ENCODE results near the gene LBR.

Gene LBR

DNA sequence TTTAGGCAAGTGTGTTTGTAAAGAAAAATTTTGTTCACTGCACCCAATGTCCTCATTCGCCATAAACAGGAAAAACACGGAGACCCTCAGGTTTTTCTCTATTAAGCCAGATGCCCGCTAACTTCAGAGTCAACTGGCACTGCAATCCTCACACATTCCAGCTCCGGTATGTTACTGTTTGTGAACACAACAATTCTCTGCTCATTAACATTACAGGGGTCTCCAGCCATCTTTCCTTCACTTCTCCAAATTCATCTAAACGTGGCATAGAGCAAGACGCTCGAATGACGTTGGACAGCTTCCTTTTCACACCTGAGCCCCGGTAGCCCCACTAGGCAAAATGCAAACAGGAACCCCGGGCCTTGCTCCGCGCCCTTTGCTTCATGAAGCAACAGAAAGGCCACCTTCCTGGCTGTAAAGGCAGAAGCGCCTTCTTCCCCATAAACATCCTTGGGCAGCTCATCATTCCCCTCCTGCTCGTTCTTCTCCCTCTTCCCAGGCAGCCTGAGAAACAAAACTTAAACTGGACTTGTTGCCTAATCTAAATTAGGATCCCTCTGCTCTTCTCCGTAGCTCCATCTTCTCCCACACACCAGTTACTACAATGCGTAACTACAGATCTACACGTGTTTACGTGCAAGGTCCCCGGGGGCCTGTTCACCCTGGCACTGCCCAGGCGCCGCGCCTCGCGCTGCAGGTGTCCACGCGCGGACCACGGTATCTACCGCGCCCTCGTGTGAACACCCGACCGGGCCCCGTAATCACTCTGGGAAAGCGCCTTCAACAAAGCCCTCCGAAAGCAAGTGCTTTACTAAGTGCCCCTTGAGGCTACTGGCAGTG is 1.2 kb downstream of the LBR start:
- Histone ChIP-seq H3K27ac (ENCODE audit: low read length) (peak overlapping the region; percentile 100), H3K79me2 (ENCODE audit: insufficient read depth, low read length) (peaks cover 68% of the 10 kb centered on the region), H3K9me3 (ENCODE audit: insufficient read depth, low read length, severe bottlenecking) (no peaks in the 10 kb centered on the region), H3K36me3 (ENCODE audit: insufficient read depth, low read length) (peaks cover 38% of the 10 kb centered on the region), H2AFZ (ENCODE audit: low read depth, low read length) (peak overlapping the region; percentile 65), H3K9ac (ENCODE audit: low read depth, low read length) (peak overlapping the region; percentile 99), H3K4me3 (ENCODE audit: low read depth in 1 of 2, low read length in 2 of 2) (peak overlapping the region; percentile 88 to 94), H3K27me3 (ENCODE audit: insufficient read depth, low read length, poor library complexity) (no peaks in the 10 kb centered on the region), H3K4me2 (ENCODE audit: insufficient read depth, low read length) (peak overlapping the region; percentile 84), H4K20me1 (ENCODE audit: insufficient read depth, low read length) (peaks cover 56% of the 10 kb centered on the region), H3K4me1 (ENCODE audit: insufficient read depth, low read length) (peaks cover 43% of the 10 kb centered on the region)
- TF ChIP-seq, protein P1, sequence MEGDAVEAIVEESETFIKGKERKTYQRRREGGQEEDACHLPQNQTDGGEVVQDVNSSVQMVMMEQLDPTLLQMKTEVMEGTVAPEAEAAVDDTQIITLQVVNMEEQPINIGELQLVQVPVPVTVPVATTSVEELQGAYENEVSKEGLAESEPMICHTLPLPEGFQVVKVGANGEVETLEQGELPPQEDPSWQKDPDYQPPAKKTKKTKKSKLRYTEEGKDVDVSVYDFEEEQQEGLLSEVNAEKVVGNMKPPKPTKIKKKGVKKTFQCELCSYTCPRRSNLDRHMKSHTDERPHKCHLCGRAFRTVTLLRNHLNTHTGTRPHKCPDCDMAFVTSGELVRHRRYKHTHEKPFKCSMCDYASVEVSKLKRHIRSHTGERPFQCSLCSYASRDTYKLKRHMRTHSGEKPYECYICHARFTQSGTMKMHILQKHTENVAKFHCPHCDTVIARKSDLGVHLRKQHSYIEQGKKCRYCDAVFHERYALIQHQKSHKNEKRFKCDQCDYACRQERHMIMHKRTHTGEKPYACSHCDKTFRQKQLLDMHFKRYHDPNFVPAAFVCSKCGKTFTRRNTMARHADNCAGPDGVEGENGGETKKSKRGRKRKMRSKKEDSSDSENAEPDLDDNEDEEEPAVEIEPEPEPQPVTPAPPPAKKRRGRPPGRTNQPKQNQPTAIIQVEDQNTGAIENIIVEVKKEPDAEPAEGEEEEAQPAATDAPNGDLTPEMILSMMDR (IDR thresholded peaks at IDR 0.05; ENCODE audit: borderline replicate concordance, extremely low read depth, low read length, poor library complexity, severe bottlenecking): no peak
- no peak for TF ChIP-seq EZH2 (IDR thresholded peaks at IDR 0.05; ENCODE audit: borderline replicate concordance, low read depth, low read length, severe bottlenecking)
- DNase-seq: peak; percentile 39
- peak; percentile 12 for ATAC-seq (ENCODE audit: insufficient read depth, low read depth)

DNA sequence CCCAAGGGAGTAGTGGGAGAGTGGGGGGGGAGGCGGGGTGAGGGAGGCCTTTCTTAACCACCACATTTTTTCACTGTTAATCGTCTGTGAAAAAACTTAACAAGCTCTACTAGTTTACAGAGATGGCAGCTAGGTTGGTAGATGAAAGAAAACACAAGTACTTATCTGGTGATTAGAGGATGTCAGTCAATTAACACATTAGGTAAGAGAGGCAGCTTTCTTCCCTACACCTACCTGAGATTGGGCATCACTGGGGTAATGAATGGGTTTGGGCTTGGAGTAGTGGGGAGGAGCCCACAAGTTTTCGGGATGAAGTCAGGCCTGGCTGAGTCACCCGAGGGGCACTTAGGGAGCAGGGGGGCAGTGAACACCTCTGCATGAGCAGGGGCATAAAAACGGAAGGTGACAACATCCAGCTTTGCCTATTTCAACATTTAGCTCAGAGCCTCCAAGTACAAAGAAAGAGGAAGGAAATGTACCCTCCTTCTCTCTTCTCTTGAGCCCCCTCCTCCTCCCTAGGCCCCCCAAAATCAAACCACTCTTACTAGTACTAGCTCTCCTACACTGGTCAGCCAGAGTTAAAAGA is 2.5 kb downstream of the LBR start:
- peak overlapping the region; percentile 88 to 94; a peak in 3 of 4 replicates for H3K4me3 ChIP-seq (ENCODE audit: low read depth in 1 of 2, low read length in 2 of 2)
- ATAC-seq (ENCODE audit: insufficient read depth, low read depth): no peak
- peaks cover 80% of the 10 kb centered on the region for H3K79me2 ChIP-seq (ENCODE audit: insufficient read depth, low read length)
- H3K27me3 ChIP-seq (ENCODE audit: insufficient read depth, low read length, poor library complexity): no peaks in the 10 kb centered on the region
- H2AFZ ChIP-seq (ENCODE audit: low read depth, low read length): no peak overlapping the region
- peaks cover 49% of the 10 kb centered on the region for H3K36me3 ChIP-seq (ENCODE audit: insufficient read depth, low read length)
- H3K4me1 ChIP-seq (ENCODE audit: insufficient read depth, low read length): peaks cover 43% of the 10 kb centered on the region
- H3K27ac ChIP-seq (ENCODE audit: low read length): peak overlapping the region; percentile 100; the same call in 1 of the 2 replicates
- peaks cover 67% of the 10 kb centered on the region for H4K20me1 ChIP-seq (ENCODE audit: insufficient read depth, low read length)
- no peak for DNase-seq
- TF ChIP-seq, protein P1 (IDR thresholded peaks at IDR 0.05; ENCODE audit: borderline replicate concordance, extremely low read depth, low read length, poor library complexity, severe bottlenecking): no peak
- TF ChIP-seq EZH2 (IDR thresholded peaks at IDR 0.05; ENCODE audit: borderline replicate concordance, low read depth, low read length, severe bottlenecking): no peak
- peak overlapping the region; percentile 84 for H3K4me2 ChIP-seq (ENCODE audit: insufficient read depth, low read length)
- peak overlapping the region; percentile 99 for H3K9ac ChIP-seq (ENCODE audit: low read depth, low read length)
- no peaks in the 10 kb centered on the region for H3K9me3 ChIP-seq (ENCODE audit: insufficient read depth, low read length, severe bottlenecking)

DNA sequence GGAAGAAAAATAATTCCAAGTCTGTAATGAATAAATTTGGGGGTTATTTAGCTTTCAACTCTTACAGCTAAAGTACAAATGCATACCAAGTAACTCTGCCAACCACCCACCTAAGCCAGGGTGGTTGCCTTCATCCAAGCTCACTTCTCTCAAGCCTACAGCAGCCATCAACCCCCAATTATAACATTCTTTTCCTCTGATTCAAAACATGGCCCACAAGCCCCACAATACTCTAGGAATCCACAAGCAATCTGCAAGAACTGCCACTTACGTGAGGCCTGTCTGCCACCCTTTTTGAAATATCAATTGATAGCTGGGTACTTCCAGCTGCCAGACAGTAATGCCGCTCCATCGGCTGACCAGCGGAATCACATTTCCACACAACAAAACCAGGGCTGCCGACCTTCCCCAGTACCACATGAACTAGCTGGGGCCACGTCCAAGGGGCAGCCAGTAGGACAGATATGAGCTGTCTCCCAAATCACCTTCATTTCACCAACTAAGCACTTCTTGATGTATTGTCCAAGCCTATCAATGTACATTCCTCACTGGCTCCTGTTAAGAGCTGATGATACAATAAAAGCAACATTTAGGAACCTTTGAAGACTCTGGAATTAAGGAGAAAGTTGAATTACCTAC is 3.2 kb downstream of the LBR start:
- H3K27ac ChIP-seq (ENCODE audit: low read length): peak overlapping the region; percentile 100; the same call in 1 of the 2 replicates
- TF ChIP-seq, protein P1 (IDR thresholded peaks at IDR 0.05; ENCODE audit: borderline replicate concordance, extremely low read depth, low read length, poor library complexity, severe bottlenecking): no peak
- no peak for TF ChIP-seq EZH2 (IDR thresholded peaks at IDR 0.05; ENCODE audit: borderline replicate concordance, low read depth, low read length, severe bottlenecking)
- peak overlapping the region; percentile 1; the same call in 1 of the 2 replicates for H3K9ac ChIP-seq (ENCODE audit: low read depth, low read length)
- H3K27me3 ChIP-seq (ENCODE audit: insufficient read depth, low read length, poor library complexity): no peaks in the 10 kb centered on the region
- peaks cover 56% of the 10 kb centered on the region for H3K36me3 ChIP-seq (ENCODE audit: insufficient read depth, low read length)
- DNase-seq (no peak), ATAC-seq (ENCODE audit: insufficient read depth, low read depth) (no peak)
- peak overlapping the region; percentile 84 for H3K4me2 ChIP-seq (ENCODE audit: insufficient read depth, low read length)
- no peaks in the 10 kb centered on the region for H3K9me3 ChIP-seq (ENCODE audit: insufficient read depth, low read length, severe bottlenecking)
- H3K79me2 ChIP-seq (ENCODE audit: insufficient read depth, low read length): peaks cover 86% of the 10 kb centered on the region
- peaks cover 73% of the 10 kb centered on the region for H4K20me1 ChIP-seq (ENCODE audit: insufficient read depth, low read length)
- H2AFZ ChIP-seq (ENCODE audit: low read depth, low read length): no peak overlapping the region
- H3K4me1 ChIP-seq (ENCODE audit: insufficient read depth, low read length): peaks cover 43% of the 10 kb centered on the region
- peak overlapping the region in 1 of 2 experiments; percentile 94; a peak in 2 of 4 replicates for H3K4me3 ChIP-seq (ENCODE audit: low read depth in 1 of 2, low read length in 2 of 2)
